NB4 (cell line): Measurements from ENCODE around the gene TMEFF1.

Experiments
- DNase-seq: peaks from one replicate; pipeline ENCODE4 v3.0.0; 2010; ENCODE audit warnings: low read depth
- H3K4me3 ChIP-seq: one replicate; pipeline ENCODE4 v1.5.1; 2011; ENCODE audit warnings: mild to moderate bottlenecking, low read depth, low read length, moderate library complexity
- MYC ChIP-seq: IDR thresholded peaks from 2 replicates; pipeline ENCODE4 v1.6.1; 2011; ENCODE audit warnings: low read depth, low read length
- POLR2A ChIP-seq: IDR thresholded peaks from 2 replicates; pipeline ENCODE4 v1.6.1; 2011; ENCODE audit warnings: mild to moderate bottlenecking; ENCODE audit not compliant: insufficient read length; ENCODE audit errors: extremely low read depth
- TF ChIP-seq, protein P1 (sequence below): IDR thresholded peaks from one replicate; pipeline ENCODE4 v1.5.1; 2012; ENCODE audit warnings: low read depth, low read length
- TF ChIP-seq, protein P2 (sequence below): IDR thresholded peaks from 2 replicates; pipeline ENCODE4 v1.6.1; 2011; ENCODE audit warnings: low read depth, low read length

The TMEFF1 gene

DNA sequence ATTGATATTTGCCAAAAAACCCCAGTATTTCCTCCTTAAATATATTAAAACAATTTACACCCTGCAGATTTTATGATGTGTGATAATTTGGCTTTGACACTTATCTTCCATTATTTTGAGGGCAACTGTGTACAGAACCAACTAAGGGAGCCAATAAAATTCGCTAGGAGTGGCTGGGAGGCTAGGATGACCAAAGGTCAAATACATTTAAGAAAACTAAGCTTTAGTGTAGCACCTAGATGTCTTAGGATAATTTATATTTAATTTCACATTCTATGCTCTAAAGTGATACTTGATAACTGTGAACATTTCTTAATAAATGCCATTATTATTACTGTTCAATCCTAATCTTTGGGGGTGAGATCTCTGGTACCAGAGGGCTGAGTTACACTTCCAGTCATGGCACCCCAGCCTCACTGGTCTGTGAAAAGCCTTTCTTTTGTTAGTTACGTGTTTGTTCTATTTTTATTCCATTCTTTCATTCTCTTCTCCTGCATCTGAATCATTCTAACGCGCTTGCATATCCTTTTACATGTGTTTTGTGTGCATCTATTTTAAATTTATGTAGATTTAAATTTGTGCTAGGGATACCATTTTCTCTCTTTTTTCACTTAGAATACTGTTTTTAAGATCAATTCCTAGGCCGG is 26.9 kb upstream of the TMEFF1 start:
- DNase-seq: no peak
- no peak for TF ChIP-seq MYC
- TF ChIP-seq, protein P1, sequence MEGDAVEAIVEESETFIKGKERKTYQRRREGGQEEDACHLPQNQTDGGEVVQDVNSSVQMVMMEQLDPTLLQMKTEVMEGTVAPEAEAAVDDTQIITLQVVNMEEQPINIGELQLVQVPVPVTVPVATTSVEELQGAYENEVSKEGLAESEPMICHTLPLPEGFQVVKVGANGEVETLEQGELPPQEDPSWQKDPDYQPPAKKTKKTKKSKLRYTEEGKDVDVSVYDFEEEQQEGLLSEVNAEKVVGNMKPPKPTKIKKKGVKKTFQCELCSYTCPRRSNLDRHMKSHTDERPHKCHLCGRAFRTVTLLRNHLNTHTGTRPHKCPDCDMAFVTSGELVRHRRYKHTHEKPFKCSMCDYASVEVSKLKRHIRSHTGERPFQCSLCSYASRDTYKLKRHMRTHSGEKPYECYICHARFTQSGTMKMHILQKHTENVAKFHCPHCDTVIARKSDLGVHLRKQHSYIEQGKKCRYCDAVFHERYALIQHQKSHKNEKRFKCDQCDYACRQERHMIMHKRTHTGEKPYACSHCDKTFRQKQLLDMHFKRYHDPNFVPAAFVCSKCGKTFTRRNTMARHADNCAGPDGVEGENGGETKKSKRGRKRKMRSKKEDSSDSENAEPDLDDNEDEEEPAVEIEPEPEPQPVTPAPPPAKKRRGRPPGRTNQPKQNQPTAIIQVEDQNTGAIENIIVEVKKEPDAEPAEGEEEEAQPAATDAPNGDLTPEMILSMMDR: no peak
- TF ChIP-seq POLR2A: no peak
- no peak overlapping the region for H3K4me3 ChIP-seq

DNA sequence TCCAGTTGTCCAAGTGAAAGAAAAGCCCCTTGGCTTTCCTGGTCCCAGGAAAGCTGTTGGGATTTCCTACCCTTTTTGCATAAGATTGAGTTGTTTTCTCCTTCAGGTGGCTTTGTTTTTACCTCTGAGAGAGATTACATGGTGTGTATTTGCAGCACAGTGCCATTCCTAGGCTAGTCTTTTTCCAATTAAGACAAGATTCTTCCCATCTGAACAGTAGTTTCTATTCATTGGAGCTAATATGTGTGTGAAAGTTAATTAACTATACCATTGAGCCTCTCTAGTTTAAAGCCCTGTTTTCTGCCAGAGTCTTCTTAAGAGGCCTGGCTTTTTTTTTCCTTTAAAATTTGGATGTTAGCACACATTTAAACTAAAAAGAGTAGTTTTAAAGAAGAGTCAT is 25.9 kb upstream of the TMEFF1 start:
- DNase-seq: no peak
- no peak overlapping the region for H3K4me3 ChIP-seq
- no peak for TF ChIP-seq MYC
- TF ChIP-seq, protein P1: no peak
- TF ChIP-seq POLR2A: no peak

DNA sequence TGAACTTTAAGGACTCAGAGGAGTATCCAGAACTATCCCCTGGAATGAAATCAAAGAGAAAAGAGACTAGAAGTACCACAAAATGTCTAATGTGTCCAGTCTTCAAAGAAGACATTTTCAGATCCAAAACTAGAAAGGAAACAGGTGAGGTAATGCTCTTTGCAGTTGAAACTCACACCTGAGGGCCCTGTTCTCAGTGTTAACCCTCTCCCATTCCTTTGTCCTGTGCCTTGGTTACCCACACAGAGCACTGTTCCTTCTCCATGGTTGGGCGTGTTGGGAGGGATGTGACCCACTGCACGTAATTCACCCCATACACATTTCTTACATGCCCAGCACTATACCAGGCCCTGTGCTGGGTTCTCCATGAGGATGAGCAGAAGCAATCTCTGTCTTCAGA is 24.7 kb upstream of the TMEFF1 start:
- H3K4me3 ChIP-seq: no peak overlapping the region
- TF ChIP-seq, protein P2, sequence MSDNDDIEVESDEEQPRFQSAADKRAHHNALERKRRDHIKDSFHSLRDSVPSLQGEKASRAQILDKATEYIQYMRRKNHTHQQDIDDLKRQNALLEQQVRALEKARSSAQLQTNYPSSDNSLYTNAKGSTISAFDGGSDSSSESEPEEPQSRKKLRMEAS: no peak
- TF ChIP-seq MYC (no peak), POLR2A (no peak)
- TF ChIP-seq, protein P1: no peak
- DNase-seq: no peak

DNA sequence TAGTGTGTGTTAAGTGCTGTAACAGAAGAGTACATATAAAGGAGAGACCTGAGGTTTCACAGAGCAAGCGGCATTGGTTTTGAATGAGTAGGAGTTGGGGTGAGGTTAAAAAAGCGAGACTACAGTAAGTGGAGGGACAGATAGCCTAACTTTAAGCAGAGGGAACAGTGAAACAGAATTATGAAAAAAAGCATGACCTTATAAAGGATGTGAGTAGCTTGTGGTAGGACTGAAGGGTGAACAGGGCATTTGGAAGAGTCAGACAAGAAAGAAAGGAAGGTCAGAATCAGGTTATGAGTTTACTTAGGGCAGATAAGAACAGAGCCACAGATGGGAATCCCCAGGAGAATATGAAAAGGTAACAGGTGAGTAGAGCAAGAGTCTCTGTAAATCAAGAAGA is 23.5 kb upstream of the TMEFF1 start:
- DNase-seq: no peak
- H3K4me3 ChIP-seq: no peak overlapping the region
- TF ChIP-seq, protein P1: no peak
- TF ChIP-seq MYC (no peak), POLR2A (no peak)
- TF ChIP-seq, protein P2: no peak

DNA sequence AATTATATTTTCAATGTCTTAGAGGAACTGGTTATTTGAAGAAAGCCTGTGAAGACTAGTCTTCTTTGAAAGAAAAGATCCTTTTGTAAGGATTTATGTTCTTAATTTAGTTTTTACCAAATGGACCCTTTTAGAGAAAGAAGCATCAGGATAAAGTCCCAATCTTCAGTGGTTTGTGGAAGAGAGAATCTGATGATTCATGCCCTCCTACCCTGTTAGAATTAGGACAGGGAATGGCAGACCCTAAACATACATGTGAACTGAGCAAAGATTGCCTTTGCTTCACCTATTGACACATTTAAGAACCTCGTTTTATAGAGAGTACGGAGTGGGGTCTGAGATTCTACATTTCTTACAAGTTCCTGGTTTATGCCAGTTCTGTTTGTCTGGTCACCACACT is 20.1 kb upstream of the TMEFF1 start:
- TF ChIP-seq MYC: no peak
- TF ChIP-seq, protein P2: no peak
- TF ChIP-seq, protein P1: no peak
- no peak for TF ChIP-seq POLR2A

DNA sequence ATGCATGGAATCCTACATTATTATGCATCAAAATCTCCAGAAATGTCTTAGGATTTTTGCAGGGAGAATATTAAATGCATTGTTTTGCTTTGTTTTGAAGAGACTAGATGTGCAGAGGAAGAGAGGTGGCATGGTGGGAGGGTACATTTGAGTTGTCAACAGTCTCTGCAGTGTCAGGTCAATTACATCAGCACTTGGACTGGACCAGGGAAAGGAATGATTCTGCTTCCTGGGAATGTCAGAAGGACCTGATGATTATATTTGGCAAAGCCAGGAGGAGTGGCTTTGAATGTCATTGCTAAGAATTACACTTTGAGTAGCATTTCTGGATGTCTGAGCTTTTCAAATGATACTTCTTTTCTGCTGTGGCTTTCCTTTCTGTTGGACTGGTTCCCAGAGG is 17.5 kb upstream of the TMEFF1 start:
- DNase-seq: no peak
- H3K4me3 ChIP-seq: no peak overlapping the region
- TF ChIP-seq MYC (no peak), POLR2A (no peak)
- TF ChIP-seq, protein P1: no peak
- TF ChIP-seq, protein P2: no peak

More for the DNA sequence above, 20.1 kb upstream of the TMEFF1 start:
- H3K4me3 ChIP-seq: no peak overlapping the region
- DNase-seq: no peak
